IMR-90 (cell line): Measurements from ENCODE around the gene UBE2QL1. TPM values are rescaled to one million over a fixed set of nuclear protein-coding genes. Genes with fewer than 3 reads are reported as not detected.

Experiments
- ATAC-seq: fragments of 200-7000 bp; cut with Tn5 transposase; 2 replicates; pipeline ENCODE4 v1.9.1; 2020; ENCODE audit warnings: low read depth, mild to moderate bottlenecking, moderate library complexity
- BruUV-seq: library from RNA; stranded (reverse); fragments of 400-500 nt; replicated peaks from 2 replicates; lab custom pipeline; 2021; lab: Mats Ljungman, UMichigan
- CTCF ChIA-PET: fragments of 300-600 bp; formaldehyde crosslinking; extraction: SDS; loops from one replicate; lab custom pipeline; 2021; ENCODE audit warnings: antibody characterized with exemption; lab: Yijun Ruan, JAX
- POLR2A ChIA-PET: fragments of 300-600 bp; sonication (Branson Sonifier 250); formaldehyde crosslinking; loops from one replicate; lab custom pipeline; 2022; ENCODE audit warnings: antibody characterized with exemption; ENCODE audit not compliant: unreplicated experiment; lab: Charles Lee
- DNase-seq: peaks from one replicate; pipeline ENCODE4 v3.0.0; 2013
- H2AFZ ChIP-seq: replicated peaks from 2 replicates; pipeline ENCODE3; 2013; ENCODE audit warnings: low read length, mild to moderate bottlenecking; ENCODE audit not compliant: poor library complexity
- H2AK5ac ChIP-seq: 2 replicates; pipeline ENCODE4 v1.6.1; 2013; ENCODE audit warnings: low read depth, low read length, inconsistent platforms
- H2AK9ac ChIP-seq: replicated peaks from 2 replicates; pipeline ENCODE3; 2013; ENCODE audit warnings: mild to moderate bottlenecking, low read depth, low read length, moderate library complexity; ENCODE audit not compliant: poor library complexity
- H2BK120ac ChIP-seq: 2 replicates; pipeline ENCODE4 v1.6.1; 2013; ENCODE audit warnings: low read depth, low read length, inconsistent platforms
- H2BK15ac ChIP-seq: 3 replicates; pipeline ENCODE4 v1.6.1; 2013; ENCODE audit warnings: low read depth, low read length, inconsistent platforms
- H2BK20ac ChIP-seq: 2 replicates; pipeline ENCODE4 v1.6.1; 2013; ENCODE audit warnings: low read depth, mild to moderate bottlenecking, inconsistent platforms, low read length, moderate library complexity
- H2BK5ac ChIP-seq: 2 replicates; pipeline ENCODE4 v1.6.1; 2013; ENCODE audit warnings: mild to moderate bottlenecking, low read depth, low read length, inconsistent platforms; ENCODE audit not compliant: poor library complexity, severe bottlenecking
- H3K14ac ChIP-seq: replicated peaks from 2 replicates; pipeline ENCODE4 v1.6.1; 2013; ENCODE audit warnings: low read depth, low read length, inconsistent platforms
- H3K18ac ChIP-seq: 2 replicates; pipeline ENCODE4 v1.6.1; 2013; ENCODE audit warnings: low read depth, low read length, control low read depth
- H3K23ac ChIP-seq: 2 replicates; pipeline ENCODE4 v1.6.1; 2013; ENCODE audit warnings: low read depth, low read length, inconsistent platforms
- H3K27ac ChIP-seq: 2 replicates; pipeline ENCODE4 v1.5.1; 2013; ENCODE audit warnings: mild to moderate bottlenecking, control low read depth, low read length; ENCODE audit not compliant: insufficient read depth
- H3K27me3 ChIP-seq: 2 replicates; pipeline ENCODE4 v1.6.1; 2013; ENCODE audit warnings: low read length; ENCODE audit not compliant: control insufficient read depth, insufficient read depth
- H3K36me3 ChIP-seq: 2 replicates; pipeline ENCODE4 v1.6.1; 2013; ENCODE audit warnings: low read length, mixed read lengths; ENCODE audit not compliant: control insufficient read depth, insufficient read depth
- H3K4ac ChIP-seq: 2 replicates; pipeline ENCODE4 v1.6.1; 2013; ENCODE audit warnings: low read depth, low read length, inconsistent platforms
- H3K4me1 ChIP-seq: 2 replicates; pipeline ENCODE4 v1.6.1; 2013; ENCODE audit warnings: low read length, mixed read lengths; ENCODE audit not compliant: control insufficient read depth, insufficient read depth
- H3K4me2 ChIP-seq: 2 replicates; pipeline ENCODE4 v1.6.1; 2013; ENCODE audit warnings: low read depth, mild to moderate bottlenecking, control low read depth, low read length, moderate library complexity
- H3K4me3 ChIP-seq: 2 replicates; pipeline ENCODE4 v1.5.1; 2013; ENCODE audit warnings: low read depth, mild to moderate bottlenecking, control low read depth, low read length, moderate library complexity; ENCODE audit not compliant: insufficient read depth
- H3K56ac ChIP-seq: 2 replicates; pipeline ENCODE4 v1.6.1; 2013; ENCODE audit warnings: low read length, inconsistent platforms; ENCODE audit not compliant: insufficient read depth; ENCODE audit errors: extremely low read depth
- H3K79me1 ChIP-seq, 2 experiments: 2 replicates each; pipeline ENCODE4 v1.6.1; 2013; ENCODE audit warnings: low read length in 2 of 2, inconsistent platforms in 1 of 2, low read depth in 1 of 2
- H3K9ac ChIP-seq: 2 replicates; pipeline ENCODE4 v1.6.1; 2013; ENCODE audit warnings: low read depth, low read length, control low read depth
- H3K9me1 ChIP-seq: 2 replicates; pipeline ENCODE4 v1.6.1; 2013; ENCODE audit warnings: low read length, inconsistent platforms; ENCODE audit not compliant: insufficient read depth
- H3K9me3 ChIP-seq: 2 replicates; pipeline ENCODE4 v1.6.1; 2013; ENCODE audit warnings: low read length; ENCODE audit not compliant: control insufficient read depth, insufficient read depth
- H4K20me1 ChIP-seq: 2 replicates; pipeline ENCODE4 v1.6.1; 2013; ENCODE audit warnings: low read length, inconsistent platforms; ENCODE audit not compliant: insufficient read depth
- H4K5ac ChIP-seq: 2 replicates; pipeline ENCODE4 v1.6.1; 2013; ENCODE audit warnings: mild to moderate bottlenecking, low read depth, low read length, control low read depth
- H4K8ac ChIP-seq, 2 experiments: 2 replicates each; pipeline ENCODE4 v1.6.1; 2013; ENCODE audit warnings: low read depth in 2 of 2, low read length in 2 of 2, control low read depth in 1 of 2, inconsistent platforms in 1 of 2
- H4K91ac ChIP-seq: 2 replicates; pipeline ENCODE4 v1.6.1; 2013; ENCODE audit warnings: low read depth, low read length, inconsistent platforms; ENCODE audit not compliant: insufficient read depth
- BHLHE40 ChIP-seq: fragments of 150-350 bp; IDR thresholded peaks from 2 replicates; pipeline ENCODE4 v1.6.1; 2016; ENCODE audit warnings: mild to moderate bottlenecking, low read depth, low read length
- CEBPB ChIP-seq: IDR thresholded peaks from 2 replicates; pipeline ENCODE4 v1.6.1; 2012; ENCODE audit warnings: low read depth, low read length, improper control_type of control experiment
- CHD1 ChIP-seq: IDR thresholded peaks from 2 replicates; pipeline ENCODE4 v1.6.1; 2012; ENCODE audit warnings: low read depth, low read length, improper control_type of control experiment
- CTCF ChIP-seq: conservative IDR thresholded peaks from 2 replicates; pipeline ENCODE4 v1.5.1; 2012; ENCODE audit warnings: mild to moderate bottlenecking, low read depth, low read length, improper control_type of control experiment
- FOS ChIP-seq: fragments of 150-350 bp; IDR thresholded peaks from 2 replicates; pipeline ENCODE4 v1.6.1; 2016; ENCODE audit warnings: low read depth, low read length
- MAFK ChIP-seq: IDR thresholded peaks from 2 replicates; pipeline ENCODE4 v1.6.1; 2012; ENCODE audit warnings: low read depth, low read length, improper control_type of control experiment
- MAZ ChIP-seq: IDR thresholded peaks from 2 replicates; pipeline ENCODE4 v1.6.1; 2012; ENCODE audit warnings: low read depth, mild to moderate bottlenecking, low read length, improper control_type of control experiment, moderate library complexity, borderline replicate concordance
- MXI1 ChIP-seq: IDR thresholded peaks from 2 replicates; pipeline ENCODE4 v1.6.1; 2012; ENCODE audit warnings: low read depth, mild to moderate bottlenecking, low read length, moderate library complexity, borderline replicate concordance
- NFE2L2 ChIP-seq: fragments of 150-350 bp; IDR thresholded peaks from 2 replicates; pipeline ENCODE4 v1.6.1; 2016; ENCODE audit warnings: low read depth, mild to moderate bottlenecking, low read length
- POLR2A ChIP-seq: IDR thresholded peaks from 2 replicates; pipeline ENCODE4 v1.6.1; 2012; ENCODE audit warnings: mild to moderate bottlenecking, low read depth, low read length
- RAD21 ChIP-seq: IDR thresholded peaks from 2 replicates; pipeline ENCODE4 v1.6.1; 2012; ENCODE audit warnings: low read length, improper control_type of control experiment
- RCOR1 ChIP-seq: IDR thresholded peaks from 2 replicates; pipeline ENCODE4 v1.6.1; 2012; ENCODE audit warnings: mild to moderate bottlenecking, low read length, improper control_type of control experiment; ENCODE audit not compliant: insufficient replicate concordance
- SMC3 ChIP-seq: fragments of 150-350 bp; IDR thresholded peaks from 2 replicates; pipeline ENCODE4 v1.6.1; 2016; ENCODE audit warnings: low read depth, mild to moderate bottlenecking, antibody characterized with exemption, low read length, moderate library complexity
- USF2 ChIP-seq: fragments of 150-350 bp; IDR thresholded peaks from 2 replicates; pipeline ENCODE4 v1.6.1; 2017; ENCODE audit warnings: mild to moderate bottlenecking, antibody characterized with exemption, low read length, low read depth
- WGBS, 2 experiments: methylation state at CpG; one replicate each; pipeline versions ENCODE4 v1.1.5 to v1.1.7; 2013; ENCODE audit warnings: missing lambda C conversion rate in 2 of 2; ENCODE audit not compliant: insufficient read length in 1 of 2; ENCODE audit errors: extremely low coverage in 2 of 2; 5-methylcytosine and 5-hydroxymethylcytosine counted together
- dilution Hi-C: fragments of 300-500 bp; cut with HindIII; formaldehyde crosslinking; loops from one replicate; pipeline ENCODE4 v1.14.3; 2018; ENCODE audit warnings: low sequenced_read_pairs; ENCODE audit not compliant: unreplicated experiment
- in situ Hi-C: fragments of 300-500 bp; cut with MboI; formaldehyde crosslinking; loops from 3 replicates; pipeline ENCODE4 v1.14.3; 2019; ENCODE audit warnings: low sequenced_read_pairs, inconsistent platforms, mixed read lengths
- intact Hi-C: fragments of 100-400 bp; cut with micrococcal nuclease; formaldehyde crosslinking; loops from 2 replicates; pipeline ENCODE4 v1.10.0; 2022
- polyA plus RNA-seq, 3 experiments: library from polyadenylated mRNA; depleted of rRNA; stranded (reverse); fragments of >200 nt; gene quantifications; 2 replicates each; pipeline ENCODE4 v1.2.3, GENCODE V29; 2012; ENCODE audit warnings: low replicate concordance in 1 of 3
- total RNA-seq: library from RNA; depleted of rRNA; stranded (reverse); fragments of >200 nt; gene quantifications from 2 replicates; pipeline ENCODE4 v1.2.3, GENCODE V29; 2012
- TF ChIP-seq, protein P1 (sequence below): fragments of 150-350 bp; IDR thresholded peaks from 2 replicates; pipeline ENCODE4 v1.6.1; 2016; ENCODE audit warnings: low read depth, mild to moderate bottlenecking, low read length, moderate library complexity, borderline replicate concordance

UBE2QL1 gene
- total and polyA plus RNA-seq, 2 of the 4 experiments (the other 2 are of a cell fraction) = not detected

- Histone ChIP-seq H3K79me1 (no peaks in the 10 kb centered on the region), H2AK5ac (no peak overlapping the region), H3K36me3 (no peaks in the 10 kb centered on the region), H3K4me2 (no peak overlapping the region), H3K4me1 (no peaks in the 10 kb centered on the region), H3K9me3 (no peaks in the 10 kb centered on the region), H2BK120ac (no peak overlapping the region), H2BK20ac (no peak overlapping the region), H2BK5ac (no peak overlapping the region), H2BK15ac (no peak overlapping the region), H2AFZ (no peak overlapping the region), H3K4ac (no peak overlapping the region), H2AK9ac (no peak overlapping the region), H4K91ac (no peak overlapping the region), H3K27ac (no peak overlapping the region), H3K14ac (no peak overlapping the region), H3K27me3 (no peaks in the 10 kb centered on the region; the same call in 1 of the 2 replicates), H4K8ac (no peak overlapping the region), H3K9me1 (no peaks in the 10 kb centered on the region), H3K18ac (no peak overlapping the region), H4K20me1 (no peaks in the 10 kb centered on the region), H4K5ac (no peak overlapping the region), H3K4me3 (no peak overlapping the region), H3K9ac (no peak overlapping the region), H3K56ac (no peak overlapping the region), H3K23ac (no peak overlapping the region)
- no peak for ATAC-seq
- in situ Hi-C loops (no loop called here), dilution Hi-C loops (no loop called here), intact Hi-C loops (no loop called here)
- TF ChIP-seq, protein P1, sequence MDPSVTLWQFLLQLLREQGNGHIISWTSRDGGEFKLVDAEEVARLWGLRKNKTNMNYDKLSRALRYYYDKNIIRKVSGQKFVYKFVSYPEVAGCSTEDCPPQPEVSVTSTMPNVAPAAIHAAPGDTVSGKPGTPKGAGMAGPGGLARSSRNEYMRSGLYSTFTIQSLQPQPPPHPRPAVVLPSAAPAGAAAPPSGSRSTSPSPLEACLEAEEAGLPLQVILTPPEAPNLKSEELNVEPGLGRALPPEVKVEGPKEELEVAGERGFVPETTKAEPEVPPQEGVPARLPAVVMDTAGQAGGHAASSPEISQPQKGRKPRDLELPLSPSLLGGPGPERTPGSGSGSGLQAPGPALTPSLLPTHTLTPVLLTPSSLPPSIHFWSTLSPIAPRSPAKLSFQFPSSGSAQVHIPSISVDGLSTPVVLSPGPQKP = no peak
- TF ChIP-seq RAD21 (no peak), MAZ (no peak), USF2 (no peak), CEBPB (no peak), NFE2L2 (no peak), SMC3 (no peak), POLR2A (no peak), FOS (no peak), BHLHE40 (no peak), CTCF (no peak), CHD1 (no peak), MXI1 (no peak), RCOR1 (no peak), MAFK (no peak)
- 20% methylated on average over 2 of the region's 5 CpGs; no CpG with 5 or more reads in 1 of the 2 experiments for WGBS, 2 experiments
- POLR2A ChIA-PET = no interaction called here
- DNase-seq = no peak
- CTCF ChIA-PET = no interaction called here
- BruUV-seq = no TSS peak
These were observed 92.8 kb downstream of the UBE2QL1 start for GRCh38 chr5:6541256-6542013.
